Parathyroid adenoma (tissue), 2 donors: ENCODE data around the gene PDE6B.

Experiments
- H2AFZ ChIP-seq: fragments of 300-600 bp; sonication (generic); one replicate; pipeline ENCODE4 v1.7.0; 2017; ENCODE audit warnings: antibody characterized with exemption, mild to moderate bottlenecking
- H3K27ac ChIP-seq: fragments of 300-600 bp; sonication (generic); one replicate; pipeline ENCODE4 v1.7.0; 2017
- H3K27me3 ChIP-seq: fragments of 300-600 bp; sonication (generic); one replicate; pipeline ENCODE4 v1.7.0; 2017; ENCODE audit warnings: low read length; ENCODE audit not compliant: control insufficient read depth, insufficient read depth
- H3K36me3 ChIP-seq: fragments of 300-600 bp; sonication (generic); one replicate; pipeline ENCODE4 v1.7.0; 2017; ENCODE audit warnings: low read length; ENCODE audit not compliant: control insufficient read depth, insufficient read depth
- H3K4me1 ChIP-seq: fragments of 300-600 bp; sonication (generic); one replicate; pipeline ENCODE4 v1.7.0; 2017; ENCODE audit warnings: control low read depth
- H3K4me2 ChIP-seq: fragments of 300-600 bp; sonication (generic); one replicate; pipeline ENCODE4 v1.7.0; 2017; ENCODE audit warnings: low read length
- H3K4me3 ChIP-seq: fragments of 300-600 bp; sonication (generic); one replicate; pipeline ENCODE4 v1.7.0; 2017; ENCODE audit warnings: low read depth, low read length
- H3K79me2 ChIP-seq: fragments of 300-600 bp; sonication (generic); one replicate; pipeline ENCODE4 v1.7.0; 2017; ENCODE audit warnings: control low read depth
- H3K9ac ChIP-seq: fragments of 300-600 bp; sonication (generic); one replicate; pipeline ENCODE4 v1.7.0; 2017; ENCODE audit warnings: mild to moderate bottlenecking
- H3K9me3 ChIP-seq: fragments of 300-600 bp; sonication (generic); one replicate; pipeline ENCODE4 v1.7.0; 2017; ENCODE audit warnings: low read length; ENCODE audit not compliant: control insufficient read depth
- CTCF ChIP-seq: fragments of 300-600 bp; sonication (generic); IDR thresholded peaks from one replicate; pipeline ENCODE4 v1.7.0; 2017; ENCODE audit warnings: antibody characterized with exemption, mild to moderate bottlenecking
- donor health status: primary hyperparathyroidism.

The PDE6B gene

GRCh38 chr4:718460-718859 lies 93.1 kb downstream of the PDE6B start:
- TF ChIP-seq CTCF = no peak

More at GRCh38 chr4:718460-718859, 93.1 kb downstream of the PDE6B start:
- Histone ChIP-seq H3K79me2 (peaks cover 7% of the 10 kb centered on the region), H3K9ac (no peak overlapping the region), H3K9me3 (no peaks in the 10 kb centered on the region), H3K27ac (no peak overlapping the region), H3K4me3 (no peak overlapping the region), H3K4me2 (no peak overlapping the region), H3K27me3 (no peaks in the 10 kb centered on the region), H3K4me1 (no peaks in the 10 kb centered on the region), H3K36me3 (no peaks in the 10 kb centered on the region), H2AFZ (no peak overlapping the region)
